ENCODE data around the gene GMDS. TPM values are rescaled to one million over a fixed set of nuclear protein-coding genes. Genes with fewer than 3 reads are reported as not detected.

GMDS gene
- total and polyA plus RNA-seq, 2 of the 4 experiments (the other 2 are of a cell fraction) = 7.3 to 21.9 TPM

- dilution Hi-C loops (cut with HindIII; ENCODE audit: low sequenced_read_pairs, unreplicated experiment) (no loop called here), in situ Hi-C loops (cut with MboI; ENCODE audit: low sequenced_read_pairs) (no loop called here), intact Hi-C loops (cut with micrococcal nuclease) (loop anchor here (10.0 kb wide), 1 partner anchor 283 kb away; no protein-coding TSS in a partner anchor)
- TF ChIP-seq MAFK (IDR thresholded peaks at IDR 0.05; ENCODE audit: low read depth, low read length) (no peak), ELK1 (IDR thresholded peaks at IDR 0.05; ENCODE audit: borderline replicate concordance, low read depth, low read length) (no peak), RCOR1 (IDR thresholded peaks at IDR 0.05; ENCODE audit: insufficient replicate concordance, low read length) (no peak), FOS (IDR thresholded peaks at IDR 0.05; ENCODE audit: low read depth, low read length) (no peak), RAD21 (IDR thresholded peaks at IDR 0.05; ENCODE audit: low read length) (no peak), NFE2L2 (IDR thresholded peaks at IDR 0.05; ENCODE audit: low read depth, low read length) (no peak), USF2 (IDR thresholded peaks at IDR 0.05; ENCODE audit: low read depth, low read length) (no peak), RFX5 (IDR thresholded peaks at IDR 0.05; ENCODE audit: low read depth, low read length) (no peak), CEBPB (IDR thresholded peaks at IDR 0.05; ENCODE audit: low read depth, low read length) (no peak), CTCF (conservative IDR thresholded peaks at IDR 0.05; ENCODE audit: low read depth, low read length) (no peak), POLR2A (IDR thresholded peaks at IDR 0.05; ENCODE audit: low read depth, low read length) (no peak), MXI1 (IDR thresholded peaks at IDR 0.05; ENCODE audit: borderline replicate concordance, low read depth, low read length) (no peak)
- CTCF ChIA-PET = interaction anchor here (0.9 kb wide), 1 partner anchor 874 kb away, joined by 3 read pairs; no protein-coding TSS in a partner anchor
- peak overlapping the region; percentile 45 for H2BK5ac ChIP-seq (ENCODE audit: low read depth, low read length, poor library complexity, severe bottlenecking)
- H3K4me3 ChIP-seq (ENCODE audit: insufficient read depth, low read depth, low read length) = peak overlapping the region; percentile 24; the same call in 1 of the 2 replicates
- H3K36me3 ChIP-seq (ENCODE audit: control insufficient read depth, insufficient read depth, low read length) = no peaks in the 10 kb centered on the region
- DNase-seq (peak; percentile 31), ATAC-seq (ENCODE audit: low read depth) (0 out of 2 replicates have a peak, but pooled peaks have one; percentile 19)
- H2AK9ac ChIP-seq (replicated peaks; ENCODE audit: low read depth, low read length, poor library complexity) = no peak overlapping the region
- H2AK5ac ChIP-seq (ENCODE audit: low read depth, low read length) = no peak overlapping the region; the same call in 1 of the 2 replicates
- no peak overlapping the region; the same call in 1 of the 2 replicates for H3K14ac ChIP-seq (replicated peaks; ENCODE audit: low read depth, low read length)
- H3K56ac ChIP-seq (ENCODE audit: extremely low read depth, insufficient read depth, low read length) = peak overlapping the region; percentile 52; the same call in 1 of the 2 replicates
- POLR2A ChIA-PET (ENCODE audit: unreplicated experiment) = no interaction called here
- H2BK20ac ChIP-seq (ENCODE audit: low read depth, low read length) = no peak overlapping the region
- BruUV-seq (replicated peaks) = no TSS peak
- 0 out of 4 replicates have a peak overlapping the region, but pooled peaks of 1 of the 2 experiments have one; percentile 43 for H4K8ac ChIP-seq (ENCODE audit: low read depth in 2 of 2, low read length in 2 of 2)
- peaks cover 2% of the 10 kb centered on the region; the same call in 1 of the 2 replicates for H3K9me1 ChIP-seq (ENCODE audit: insufficient read depth, low read length)
- no peak overlapping the region for H3K4ac ChIP-seq (ENCODE audit: low read depth, low read length)
- no peaks in the 10 kb centered on the region for H4K20me1 ChIP-seq (ENCODE audit: insufficient read depth, low read length)
- 0 out of 3 replicates have a peak overlapping the region, but pooled peaks have one; percentile 45 for H2BK15ac ChIP-seq (ENCODE audit: low read depth, low read length)
- H3K79me1 ChIP-seq (ENCODE audit: low read depth in 1 of 2, low read length in 2 of 2) = no peaks in the 10 kb centered on the region
- H3K9me3 ChIP-seq (ENCODE audit: control insufficient read depth, insufficient read depth, low read length) = no peaks in the 10 kb centered on the region
- H3K18ac ChIP-seq (ENCODE audit: low read depth, low read length) = no peak overlapping the region; the same call in 1 of the 2 replicates
- H3K4me2 ChIP-seq (ENCODE audit: low read depth, low read length) = peak overlapping the region; percentile 89
- H3K27me3 ChIP-seq (ENCODE audit: control insufficient read depth, insufficient read depth, low read length) = no peaks in the 10 kb centered on the region
- H4K5ac ChIP-seq (ENCODE audit: low read depth, low read length) = no peak overlapping the region
- peak overlapping the region; percentile 17; the same call in 1 of the 2 replicates for H2BK120ac ChIP-seq (ENCODE audit: low read depth, low read length)
- WGBS, 2 experiments (ENCODE audit: extremely low coverage in 2 of 2, insufficient read length in 1 of 2) = no CpG with 5 or more reads among the region's 11 CpGs
- H2AFZ ChIP-seq (replicated peaks; ENCODE audit: low read length, poor library complexity) = no peak overlapping the region
- H3K27ac ChIP-seq (ENCODE audit: insufficient read depth, low read length) = no peak overlapping the region
- H4K91ac ChIP-seq (ENCODE audit: insufficient read depth, low read depth, low read length) = no peak overlapping the region
- peak overlapping the region; percentile 18 for H3K23ac ChIP-seq (ENCODE audit: low read depth, low read length)
- H3K9ac ChIP-seq (ENCODE audit: low read depth, low read length) = no peak overlapping the region
- peaks cover 9% of the 10 kb centered on the region for H3K4me1 ChIP-seq (ENCODE audit: control insufficient read depth, insufficient read depth, low read length)
Observed at GRCh38 chr6:1821513-1822183, 423.8 kb downstream of the GMDS start.
